Spleen (tissue), 13 donors: ENCODE data around the gene CCDC122. TPM values are rescaled to one million over a fixed set of nuclear protein-coding genes. Genes with fewer than 3 reads are reported as not detected.

ENCODE experiments used
- DNase-seq: peaks from one replicate; pipeline ENCODE4 v3.0.0-alpha.2; 2020
- H3K27ac ChIP-seq, 8 donors: fragments of 200-600 bp; sonication (generic) in 7 of 8; 1 replicate in 4 of 8; 2 replicates in 4 of 8; pipeline versions ENCODE4 v1.5.0 to v1.8.0; 2016 to 2021; ENCODE audit warnings: inconsistent platforms in 4 of 8, mild to moderate bottlenecking in 4 of 8, moderate library complexity in 1 of 8
- H3K27me3 ChIP-seq, 7 donors: fragments of 200-600 bp; sonication (generic) in 6 of 7; replicated peaks in 1 of 7; 1 replicate in 4 of 7; 2 replicates in 3 of 7; pipeline versions ENCODE4 v1.5.0 to v1.8.0; 2016 to 2021; ENCODE audit warnings: inconsistent platforms in 3 of 7, mild to moderate bottlenecking in 1 of 7
- H3K36me3 ChIP-seq, 6 donors: fragments of 200-600 bp; sonication (generic) in 5 of 6; 1 replicate in 4 of 6; 2 replicates in 2 of 6; pipeline versions ENCODE4 v1.5.0 to v1.8.0; 2016 to 2021; ENCODE audit warnings: inconsistent platforms in 2 of 6
- H3K4me1 ChIP-seq, 6 donors: fragments of 200-600 bp; sonication (generic) in 5 of 6; 1 replicate in 3 of 6; 2 replicates in 3 of 6; pipeline versions ENCODE4 v1.5.0 to v1.8.0; 2016 to 2021; ENCODE audit warnings: inconsistent platforms in 3 of 6
- H3K4me3 ChIP-seq, 8 donors: fragments of 200-600 bp; sonication (generic) in 7 of 8; 1 replicate in 4 of 8; 2 replicates in 4 of 8; pipeline versions ENCODE4 v1.5.0 to v1.8.0; 2016 to 2021; ENCODE audit warnings: inconsistent platforms in 4 of 8, mild to moderate bottlenecking in 4 of 8, moderate library complexity in 2 of 8
- H3K9me3 ChIP-seq, 8 donors: fragments of 200-600 bp; sonication (generic) in 7 of 8; 1 replicate in 4 of 8; 2 replicates in 4 of 8; pipeline versions ENCODE4 v1.5.0 to v1.8.0; 2016 to 2021; ENCODE audit warnings: inconsistent platforms in 4 of 8
- CTCF ChIP-seq, 11 experiments: fragments of 200-600 bp in 7 of 11; fragments of 450-650 bp in 4 of 11; sonication (generic) in 4 of 11; IDR thresholded peaks in 8 of 11; conservative IDR thresholded peaks in 3 of 11; 1 replicate in 7 of 11; 2 replicates in 4 of 11; pipeline versions ENCODE4 v1.4.0 to v1.8.0; 2016 to 2021; ENCODE audit warnings: antibody characterized with exemption in 11 of 11, inconsistent platforms in 4 of 11, mild to moderate bottlenecking in 1 of 11
- POLR2A ChIP-seq, 3 donors: fragments of 450-650 bp; IDR thresholded peaks; one replicate each; pipeline ENCODE4 v1.5.1; 2017; ENCODE audit warnings: antibody characterized with exemption in 3 of 3, mild to moderate bottlenecking in 1 of 3
- POLR2AphosphoS5 ChIP-seq, 3 donors: sonication (generic); formaldehyde crosslinking; IDR thresholded peaks; one replicate each; pipeline ENCODE4 v1.5.1; 2017; ENCODE audit warnings: antibody characterized with exemption in 3 of 3
- WGBS, 5 donors: extraction: QIAGEN DNeasy Blood & Tissue Kit in 3 of 5; methylation state at CpG; one replicate each; pipeline versions ENCODE4 v1.1.5 to v1.1.7; 2013 to 2018; 5-methylcytosine and 5-hydroxymethylcytosine counted together
- intact Hi-C: fragments of 100-400 bp; cut with DNase I; formaldehyde crosslinking; loops from one replicate; pipeline ENCODE4 v1.15.0; 2023; ENCODE audit warnings: low total_unique reads
- long read RNA-seq, 2 donors: transcript quantifications; one replicate each; lab custom pipeline, GENCODE V29; 2026
- polyA plus RNA-seq, 3 donors: library from polyadenylated mRNA; stranded (reverse); fragments of 200-250 nt; gene quantifications; one replicate each; pipeline ENCODE4 v1.2.1, GENCODE V29; 2013
- total RNA-seq, 7 donors: library from RNA; depleted of rRNA in 3 of 7; stranded (reverse); fragments of >200 nt in 3 of 7; fragmentation: NEBNext Ultra II Directional in 4 of 7; extraction: Animal tissue kit (Norgen Biotek cat#: 25700) in 4 of 7; gene quantifications; one replicate each; pipeline versions ENCODE4 v1.1.0 to v1.2.1, GENCODE V29; 2016 to 2021
- donor health status: healthy with polysubstance abuse.
- donor health status: DM: no; HTN: no; CAD: no; lungs with moderate emphysema.
- donor health status: DM: no; HTN: no; CAD: no.
- donor health status: Bipolar disorder and iron deficiency.
- donor health status: healthy.
- donor health status: DM: no; HTN: no; CAD: no.
- donor health status: DM: yes; HTN: yes; CAD: no.

Gene CCDC122
- 10 to 100 TPM in 1 of 7 donors, 1 to 10 TPM in 6; 3.6 to 10.9 (median 7.3) TPM for total RNA-seq
- polyA plus RNA-seq, result 1 to 10 TPM; 3.6 to 8.1 (median 5.5) TPM
- long read RNA-seq, donor 1, partial matches to known transcripts, result 0 of 1 reads
- long read RNA-seq, donor 1, other reads (novel, unspliced or antisense), result 0 of 1 reads
- long read RNA-seq, donor 2, partial matches to known transcripts, result 0 of 1 reads
- long read RNA-seq, donor 2, other reads (novel, unspliced or antisense), result 0 of 1 reads

DNA sequence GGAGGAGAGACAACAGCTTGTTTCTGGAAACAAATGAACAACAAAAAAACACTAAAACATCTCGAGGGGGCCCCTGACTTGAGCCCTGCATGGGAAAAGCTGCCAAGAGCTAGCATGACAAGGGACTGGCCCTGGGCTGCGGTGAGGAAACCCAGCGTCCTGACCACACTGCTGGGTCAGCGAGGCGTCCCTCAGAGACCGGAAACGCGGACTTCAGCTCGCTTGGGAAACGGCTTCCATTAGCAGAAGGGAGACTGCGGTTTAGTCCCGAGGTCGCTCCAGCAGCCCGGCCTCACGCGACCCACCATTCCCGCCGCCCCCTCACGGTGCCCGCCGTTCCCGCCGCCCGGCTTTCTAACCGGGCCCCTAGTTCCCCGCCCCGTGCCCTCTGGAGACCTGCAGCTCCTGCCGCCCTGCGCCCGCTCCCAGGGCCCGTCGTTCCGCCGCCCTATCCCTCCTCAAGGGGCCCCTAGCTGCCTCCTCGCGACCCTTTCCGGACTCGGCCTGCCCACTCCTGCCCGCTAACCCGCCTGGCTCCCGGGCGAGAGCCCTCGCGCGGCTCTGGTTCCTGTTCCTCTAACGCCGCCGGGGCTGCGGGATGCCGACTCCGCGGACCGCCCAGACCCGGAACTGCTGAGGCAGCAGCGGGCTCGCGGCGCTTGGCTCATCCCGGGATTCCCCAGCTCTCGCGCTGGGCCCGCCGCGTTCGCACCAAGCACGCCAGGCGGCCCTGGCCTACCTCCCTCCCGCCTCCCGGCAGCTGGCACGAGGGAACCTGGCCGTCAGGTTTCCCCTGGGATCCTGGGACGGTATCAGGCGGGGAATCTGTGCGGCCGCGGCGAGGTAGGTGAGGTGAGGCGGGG, at the start of gene CCDC122:
Gene CCDC122 (minus strand): TSS at position 849 of the 863 bp plus-strand sequence. CDS start 10,364 bp downstream, outside the sequence.
- 0 to 1% (median 1%) methylated on average over 28 to 78 of the region's 78 CpGs for WGBS, 5 donors
- intact Hi-C loops, result loop anchor here (10.0 kb wide), 1 partner anchor 904 kb away; no protein-coding TSS in a partner anchor

DNA sequence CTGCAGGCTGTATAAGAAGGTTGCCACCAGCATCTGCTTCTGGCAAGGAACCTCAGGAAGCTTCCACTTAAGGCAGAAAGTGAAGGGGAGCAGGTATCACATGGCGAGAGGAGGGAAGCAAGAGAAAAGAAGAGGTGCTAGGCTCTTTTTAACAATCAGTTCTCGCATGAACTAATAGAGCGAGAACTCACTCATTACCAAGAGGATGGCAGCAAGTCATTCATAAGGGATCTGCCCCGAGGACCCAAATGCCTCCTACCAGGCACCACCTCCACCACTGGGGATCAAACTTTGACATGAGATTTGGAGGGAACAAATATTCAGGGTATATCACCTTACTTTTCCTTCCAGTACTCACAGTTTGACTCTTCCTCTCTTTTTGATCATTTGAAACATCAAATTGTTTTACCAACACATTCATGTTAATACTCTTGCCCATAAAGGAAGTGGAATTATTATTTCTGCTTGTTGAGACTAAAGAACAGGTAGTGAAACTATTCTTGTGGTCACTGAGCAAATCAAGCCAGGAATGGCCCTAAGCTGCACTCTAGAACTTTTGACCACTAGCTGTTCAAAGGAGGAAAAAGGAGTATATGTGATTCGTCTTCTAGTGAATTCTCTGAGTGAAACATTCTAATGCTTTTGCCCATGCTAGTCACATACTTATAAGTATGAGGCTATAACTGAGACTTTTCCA, 45.2 kb upstream of the CCDC122 start:
- no peaks in the 10 kb centered on the region for H3K36me3 ChIP-seq
- no peaks in the 10 kb centered on the region for H3K9me3 ChIP-seq
- intact Hi-C loops, result no loop called here
- H3K4me1 ChIP-seq, result peaks cover 0 to 7% (median 2%) of the 10 kb centered on the region in 6 donors
- no peak overlapping the region for H3K4me3 ChIP-seq
- WGBS, 5 donors, result 74 to 85% (median 78%) methylated on average over 5 of the region's 5 CpGs
- H3K27ac ChIP-seq, result no peak overlapping the region
- H3K27me3 ChIP-seq, result peaks cover 0 to 49% (median 13%) of the 10 kb centered on the region in 7 donors
- no peak for DNase-seq
- no peak for TF ChIP-seq CTCF (IDR thresholded peaks at IDR 0.05 in 8 of 11, conservative IDR thresholded peaks at IDR 0.05 in 3 of 11)
- TF ChIP-seq POLR2AphosphoS5 (IDR thresholded peaks at IDR 0.05), result no peak
- no peak for TF ChIP-seq POLR2A (IDR thresholded peaks at IDR 0.05)

More for the DNA sequence above, at the start of gene CCDC122:
- Histone ChIP-seq H3K36me3 (no peaks in the 10 kb centered on the region), H3K4me3 (peak within 1 kb of the TSS; percentile 56 to 83 (median 68)), H3K9me3 (peaks cover 0 to 7% (median 2%) of the 10 kb centered on the region in 8 donors), H3K4me1 (peaks cover 14 to 46% (median 31%) of the 10 kb centered on the region in 6 donors), H3K27ac (peak within 1 kb of the TSS; percentile 92 to 98 (median 97)), H3K27me3 (no peaks in the 10 kb centered on the region)
- TF ChIP-seq POLR2A (IDR thresholded peaks at IDR 0.05), result peak in 2 of 3 donors; percentile 67 to 75
- peak in 3 of 11 experiments; percentile 10 to 15 (median 11) for TF ChIP-seq CTCF (IDR thresholded peaks at IDR 0.05 in 8 of 11, conservative IDR thresholded peaks at IDR 0.05 in 3 of 11)
- peak; percentile 85 to 96 (median 92) for TF ChIP-seq POLR2AphosphoS5 (IDR thresholded peaks at IDR 0.05)
- DNase-seq, result peak; percentile 97

DNA sequence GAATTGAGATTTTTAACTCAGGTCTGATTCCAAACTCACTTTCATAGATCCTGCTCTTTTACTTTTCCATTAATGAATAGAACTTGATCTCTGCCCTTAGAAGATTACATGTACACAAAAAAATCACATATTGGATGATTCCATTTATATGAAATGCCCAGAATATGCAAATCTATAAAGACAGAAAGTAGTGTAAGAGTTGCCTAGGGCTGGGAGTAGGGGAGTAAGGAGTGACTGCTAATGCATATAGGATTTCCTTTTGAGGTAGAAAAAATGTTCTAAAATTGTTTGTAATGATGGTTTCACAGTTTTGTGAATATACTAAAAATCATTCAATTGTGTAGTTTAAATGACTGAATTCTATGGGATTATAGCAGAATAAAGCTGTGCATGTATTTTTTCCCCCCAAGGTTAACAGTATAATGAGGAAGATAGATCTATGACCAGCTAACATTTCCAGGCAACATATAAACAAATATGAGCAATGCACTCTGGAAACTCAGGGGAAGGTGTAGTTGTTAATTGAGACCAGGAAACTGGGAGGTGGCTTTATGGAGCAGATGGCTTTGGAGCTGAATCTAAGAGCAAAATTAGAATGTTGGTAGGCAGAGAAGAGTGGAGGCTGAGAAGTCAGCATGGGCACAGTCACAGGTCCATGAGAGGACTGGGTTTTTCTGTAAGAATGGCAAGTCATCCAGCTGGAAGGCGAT, 41.6 kb upstream of the CCDC122 start:
- no peak for DNase-seq
- 94 to 100% (median 97%) methylated on average over 1 of the region's 1 CpG for WGBS, 5 donors
- Histone ChIP-seq H3K27me3 (peaks cover 0 to 35% (median 13%) of the 10 kb centered on the region in 7 donors), H3K4me3 (no peak overlapping the region), H3K36me3 (no peaks in the 10 kb centered on the region), H3K4me1 (peaks cover 0 to 7% (median 2%) of the 10 kb centered on the region in 6 donors), H3K27ac (no peak overlapping the region), H3K9me3 (no peaks in the 10 kb centered on the region)
- intact Hi-C loops, result no loop called here
- TF ChIP-seq POLR2A (IDR thresholded peaks at IDR 0.05) (no peak), POLR2AphosphoS5 (IDR thresholded peaks at IDR 0.05) (no peak), CTCF (IDR thresholded peaks at IDR 0.05 in 8 of 11, conservative IDR thresholded peaks at IDR 0.05 in 3 of 11) (no peak)
